ENCODE data around the gene ANP32A. TPM values are rescaled to one million over a fixed set of nuclear protein-coding genes. Genes with fewer than 3 reads are reported as not detected.

Gene ANP32A
- total RNA-seq, 4 donors from 2014 or later: 25.5 to 101 (median 31.3) TPM

- TF ChIP-seq, protein P1, sequence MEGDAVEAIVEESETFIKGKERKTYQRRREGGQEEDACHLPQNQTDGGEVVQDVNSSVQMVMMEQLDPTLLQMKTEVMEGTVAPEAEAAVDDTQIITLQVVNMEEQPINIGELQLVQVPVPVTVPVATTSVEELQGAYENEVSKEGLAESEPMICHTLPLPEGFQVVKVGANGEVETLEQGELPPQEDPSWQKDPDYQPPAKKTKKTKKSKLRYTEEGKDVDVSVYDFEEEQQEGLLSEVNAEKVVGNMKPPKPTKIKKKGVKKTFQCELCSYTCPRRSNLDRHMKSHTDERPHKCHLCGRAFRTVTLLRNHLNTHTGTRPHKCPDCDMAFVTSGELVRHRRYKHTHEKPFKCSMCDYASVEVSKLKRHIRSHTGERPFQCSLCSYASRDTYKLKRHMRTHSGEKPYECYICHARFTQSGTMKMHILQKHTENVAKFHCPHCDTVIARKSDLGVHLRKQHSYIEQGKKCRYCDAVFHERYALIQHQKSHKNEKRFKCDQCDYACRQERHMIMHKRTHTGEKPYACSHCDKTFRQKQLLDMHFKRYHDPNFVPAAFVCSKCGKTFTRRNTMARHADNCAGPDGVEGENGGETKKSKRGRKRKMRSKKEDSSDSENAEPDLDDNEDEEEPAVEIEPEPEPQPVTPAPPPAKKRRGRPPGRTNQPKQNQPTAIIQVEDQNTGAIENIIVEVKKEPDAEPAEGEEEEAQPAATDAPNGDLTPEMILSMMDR (IDR thresholded peaks at IDR 0.05): no peak
- no peak for TF ChIP-seq EP300 (IDR thresholded peaks at IDR 0.05)
- H3K4me3 ChIP-seq: no peak overlapping the region
- H3K4me1 ChIP-seq: no peaks in the 10 kb centered on the region
- H3K36me3 ChIP-seq: no peaks in the 10 kb centered on the region
- no peak overlapping the region for H3K27ac ChIP-seq
- DNase-seq (ENCODE audit: low spot score in 2 of 2): no peak
- H3K9me3 ChIP-seq: no peaks in the 10 kb centered on the region
- no peaks in the 10 kb centered on the region for H3K27me3 ChIP-seq
- WGBS: 79% methylated on average over 7 of the region's 7 CpGs
These were observed 71.3 kb downstream of the ANP32A start for GRCh38 chr15:68749365-68749764.

DNA sequence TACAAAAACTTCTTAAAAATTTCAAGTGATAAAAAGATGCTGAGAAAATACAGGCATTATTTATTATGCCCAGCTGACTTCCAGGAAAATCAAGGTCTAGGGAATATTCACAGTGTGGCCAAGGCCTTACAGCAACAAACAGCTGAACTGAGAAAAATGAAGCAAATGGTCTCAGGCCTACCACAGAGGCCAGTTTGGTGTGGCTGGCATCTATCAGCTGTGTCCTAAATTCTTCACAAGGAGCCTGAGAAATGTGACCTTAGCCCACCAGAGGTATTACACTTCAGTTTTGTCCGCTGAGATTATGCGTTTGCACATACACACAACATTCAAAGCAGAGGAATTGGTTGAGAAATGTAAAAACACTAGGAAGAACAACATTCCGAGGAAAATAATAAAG is 77.4 kb downstream of the ANP32A start:
- no peak overlapping the region for H3K27ac ChIP-seq
- 97% methylated on average over 3 of the region's 3 CpGs for WGBS

GRCh38 chr15:68739390-68740080 is 81.2 kb downstream of the ANP32A start:
- 79% methylated on average over 6 of the region's 6 CpGs for WGBS
- H3K9me3 ChIP-seq: no peaks in the 10 kb centered on the region
- H3K4me3 ChIP-seq: no peak overlapping the region
- DNase-seq (ENCODE audit: low spot score in 2 of 2): no peak
- TF ChIP-seq, protein P1 (IDR thresholded peaks at IDR 0.05): no peak
- TF ChIP-seq POLR2AphosphoS5 (IDR thresholded peaks at IDR 0.05): no peak
- TF ChIP-seq POLR2A (IDR thresholded peaks at IDR 0.05): no peak
- no peak for TF ChIP-seq EP300 (IDR thresholded peaks at IDR 0.05)
- H3K4me1 ChIP-seq: no peaks in the 10 kb centered on the region
- H3K27me3 ChIP-seq: no peaks in the 10 kb centered on the region
- no peak overlapping the region for H3K27ac ChIP-seq
- H3K36me3 ChIP-seq: no peaks in the 10 kb centered on the region

More for the DNA sequence above, 77.4 kb downstream of the ANP32A start:
- Histone ChIP-seq H3K4me1 (no peaks in the 10 kb centered on the region), H3K27me3 (no peaks in the 10 kb centered on the region), H3K9me3 (no peaks in the 10 kb centered on the region), H3K36me3 (no peaks in the 10 kb centered on the region), H3K4me3 (no peak overlapping the region)
- no peak for TF ChIP-seq POLR2A (IDR thresholded peaks at IDR 0.05)
- DNase-seq (ENCODE audit: low spot score in 2 of 2): no peak

GRCh38 chr15:68735610-68736009 is 85.1 kb downstream of the ANP32A start:
- Histone ChIP-seq H3K9me3 (no peaks in the 10 kb centered on the region), H3K27me3 (no peaks in the 10 kb centered on the region), H3K36me3 (no peaks in the 10 kb centered on the region), H3K4me3 (no peak overlapping the region), H3K4me1 (no peaks in the 10 kb centered on the region), H3K27ac (no peak overlapping the region)
- no peak for DNase-seq (ENCODE audit: low spot score in 2 of 2)
- no peak for TF ChIP-seq POLR2AphosphoS5 (IDR thresholded peaks at IDR 0.05)
- no peak for TF ChIP-seq POLR2A (IDR thresholded peaks at IDR 0.05)
- TF ChIP-seq, protein P1 (IDR thresholded peaks at IDR 0.05): no peak
- TF ChIP-seq EP300 (IDR thresholded peaks at IDR 0.05): no peak

DNA sequence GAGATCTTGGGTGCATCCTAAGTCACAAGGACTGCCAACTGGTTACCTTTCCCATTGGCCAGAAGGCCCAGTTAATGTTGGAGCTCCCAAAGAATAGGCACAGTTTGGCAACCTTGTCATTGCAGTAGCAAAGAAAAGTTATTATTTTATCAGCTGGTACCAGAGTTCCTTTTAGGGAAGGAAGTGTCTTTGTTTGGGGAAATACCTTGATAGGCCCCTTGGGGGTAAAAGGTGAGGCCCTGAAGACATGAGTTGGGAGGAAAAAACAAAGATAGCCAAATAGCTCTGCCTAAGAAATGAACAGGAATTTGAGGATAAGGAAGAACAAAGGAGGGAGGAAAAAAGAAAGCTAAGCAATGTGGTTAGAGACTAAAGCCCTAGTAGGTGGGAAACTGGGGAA is 85.8 kb downstream of the ANP32A start:
- no peak for DNase-seq (ENCODE audit: low spot score in 2 of 2)
- H3K27me3 ChIP-seq: no peaks in the 10 kb centered on the region
- no peaks in the 10 kb centered on the region for H3K9me3 ChIP-seq
- H3K36me3 ChIP-seq: no peaks in the 10 kb centered on the region
- no peak overlapping the region for H3K4me3 ChIP-seq
- H3K4me1 ChIP-seq: no peaks in the 10 kb centered on the region
- H3K27ac ChIP-seq: no peak overlapping the region
- TF ChIP-seq POLR2AphosphoS5 (IDR thresholded peaks at IDR 0.05) (no peak), EP300 (IDR thresholded peaks at IDR 0.05) (no peak), POLR2A (IDR thresholded peaks at IDR 0.05) (no peak)
- TF ChIP-seq, protein P1 (IDR thresholded peaks at IDR 0.05): no peak

- H3K27me3 ChIP-seq: no peaks in the 10 kb centered on the region
- H3K4me1 ChIP-seq: no peaks in the 10 kb centered on the region
- H3K36me3 ChIP-seq: no peaks in the 10 kb centered on the region
- DNase-seq (ENCODE audit: low spot score in 2 of 2): no peak
- no peak overlapping the region for H3K4me3 ChIP-seq
- no peaks in the 10 kb centered on the region for H3K9me3 ChIP-seq
- TF ChIP-seq, protein P1 (IDR thresholded peaks at IDR 0.05): no peak
- TF ChIP-seq POLR2A (IDR thresholded peaks at IDR 0.05): no peak
- TF ChIP-seq EP300 (IDR thresholded peaks at IDR 0.05): no peak
- no peak for TF ChIP-seq POLR2AphosphoS5 (IDR thresholded peaks at IDR 0.05)
- H3K27ac ChIP-seq: no peak overlapping the region
These were observed 86.3 kb downstream of the ANP32A start for GRCh38 chr15:68734352-68734751.
